GM23338 (cell line): ENCODE results near the gene DCAF5. TPM values are rescaled to one million over a fixed set of nuclear protein-coding genes. Genes with fewer than 3 reads are reported as not detected.

Experiments
- ATAC-seq: fragments of 200-7000 bp; cut with Tn5 transposase; 3 replicates; pipeline ENCODE4 v1.9.1; 2020
- DNase-seq: peaks from one replicate; pipeline ENCODE4 v3.0.0-alpha.2; 2015; ENCODE audit warnings: low spot score
- H2AFZ ChIP-seq: fragments of 200-600 bp; sonication (generic); 2 replicates; pipeline ENCODE4 v1.8.0; 2016; ENCODE audit warnings: antibody characterized with exemption, mild to moderate bottlenecking, moderate library complexity
- H3F3A ChIP-seq: fragments of 200-600 bp; sonication (generic); replicated peaks from 2 replicates; pipeline ENCODE4 v1.8.0; 2017; ENCODE audit warnings: antibody characterized with exemption, mixed run types, low read depth
- H3K27ac ChIP-seq: fragments of 200-600 bp; sonication (generic); 2 replicates; pipeline ENCODE4 v1.6.1; 2016; ENCODE audit warnings: low read depth
- H3K27me3 ChIP-seq: fragments of 200-600 bp; sonication (generic); 2 replicates; pipeline ENCODE4 v1.8.0; 2016; ENCODE audit warnings: mild to moderate bottlenecking, mixed run types, moderate library complexity; ENCODE audit not compliant: insufficient read depth
- H3K36me3 ChIP-seq: fragments of 200-600 bp; sonication (generic); 2 replicates; pipeline ENCODE4 v1.8.0; 2016; ENCODE audit warnings: mild to moderate bottlenecking; ENCODE audit not compliant: insufficient read depth
- H3K4me1 ChIP-seq: fragments of 200-600 bp; sonication (generic); 2 replicates; pipeline ENCODE4 v1.8.0; 2016; ENCODE audit warnings: mild to moderate bottlenecking, moderate library complexity; ENCODE audit not compliant: insufficient read depth
- H3K4me2 ChIP-seq: fragments of 200-600 bp; sonication (generic); 2 replicates; pipeline ENCODE4 v1.7.1; 2017; ENCODE audit warnings: mixed run types
- H3K4me3 ChIP-seq: fragments of 200-600 bp; sonication (generic); 2 replicates; pipeline ENCODE4 v1.6.1; 2016; ENCODE audit warnings: mixed run types
- H3K79me2 ChIP-seq: fragments of 200-600 bp; sonication (generic); replicated peaks from 2 replicates; pipeline ENCODE4 v1.8.0; 2017; ENCODE audit warnings: mild to moderate bottlenecking; ENCODE audit not compliant: insufficient read depth
- H3K9me2 ChIP-seq: fragments of 200-600 bp; sonication (generic); 2 replicates; pipeline ENCODE4 v1.8.0; 2017; ENCODE audit not compliant: insufficient read depth
- H4K20me1 ChIP-seq: fragments of 200-600 bp; sonication (generic); replicated peaks from 2 replicates; pipeline ENCODE4 v1.8.0; 2017; ENCODE audit warnings: mild to moderate bottlenecking; ENCODE audit not compliant: insufficient read depth
- H3K27ac Mint-ChIP-seq: 2 replicates; pipeline ENCODE4 v1.8.0; 2020; ENCODE audit warnings: inconsistent platforms, mild to moderate bottlenecking, moderate library complexity, mixed read lengths
- H3K27me3 Mint-ChIP-seq: 3 replicates; pipeline ENCODE4 v1.8.0; 2022; ENCODE audit warnings: low read depth, mild to moderate bottlenecking, moderate library complexity, mixed read lengths, inconsistent platforms; ENCODE audit not compliant: insufficient read depth, poor library complexity
- H3K36me3 Mint-ChIP-seq: 3 replicates; pipeline ENCODE4 v1.8.0; 2021; ENCODE audit warnings: low read depth, mild to moderate bottlenecking, inconsistent platforms, moderate library complexity, mixed read lengths
- H3K4me1 Mint-ChIP-seq: 3 replicates; pipeline ENCODE4 v1.8.0; 2020; ENCODE audit warnings: mild to moderate bottlenecking, inconsistent platforms, mixed read lengths
- H3K4me3 Mint-ChIP-seq: 3 replicates; pipeline ENCODE4 v1.8.0; 2021; ENCODE audit warnings: moderate library complexity, mild to moderate bottlenecking, inconsistent platforms, mixed read lengths
- H3K9me3 Mint-ChIP-seq: 3 replicates; pipeline ENCODE4 v1.8.0; 2020; ENCODE audit warnings: moderate library complexity, mild to moderate bottlenecking, inconsistent platforms, mixed read lengths
- CREB1 ChIP-seq: fragments of 250-450 bp; sonication (Bioruptor Pico); IDR thresholded peaks from 2 replicates; pipeline ENCODE4 v1.5.0; 2020; ENCODE audit warnings: low read depth, mild to moderate bottlenecking, moderate library complexity
- CTCF ChIP-seq, 2 experiments: fragments of 200-600 bp in 1 of 2; sonication (generic) in 1 of 2; conservative IDR thresholded peaks; 2 replicates each; pipeline versions ENCODE4 v1.5.1 to v1.6.1; 2016 to 2017; ENCODE audit warnings: antibody characterized with exemption in 2 of 2, low read depth in 2 of 2, mild to moderate bottlenecking in 2 of 2, moderate library complexity in 1 of 2
- ETS1 ChIP-seq: IDR thresholded peaks from 2 replicates; pipeline ENCODE4 v1.6.1; 2016; ENCODE audit warnings: antibody characterized with exemption
- EZH2 ChIP-seq: fragments of 200-600 bp; sonication (generic); IDR thresholded peaks from one replicate; pipeline ENCODE4 v1.8.0; 2017; ENCODE audit warnings: antibody characterized with exemption, mild to moderate bottlenecking, low read depth; ENCODE audit not compliant: unreplicated experiment
- POLR2AphosphoS5 ChIP-seq: IDR thresholded peaks from 2 replicates; pipeline ENCODE4 v1.6.1; 2016; ENCODE audit warnings: antibody characterized with exemption, low read depth
- ZNF331 ChIP-seq: fragments of 250-450 bp; sonication (Bioruptor Pico); IDR thresholded peaks from 2 replicates; pipeline ENCODE4 v1.5.0; 2020; ENCODE audit warnings: low read depth, mild to moderate bottlenecking, moderate library complexity
- ZNF462 ChIP-seq: fragments of 250-450 bp; sonication (Bioruptor Pico); IDR thresholded peaks from 2 replicates; pipeline ENCODE4 v1.5.0; 2020; ENCODE audit warnings: mild to moderate bottlenecking, moderate library complexity
- polyA plus RNA-seq: library from polyadenylated mRNA; unstranded; fragments of >200 nt; fragmentation: Nextera tagmentation; extraction: Ambion mirVana; gene quantifications from 2 replicates; pipeline ENCODE4 v1.2.1, GENCODE V29; 2016
- total RNA-seq: library from RNA; depleted of rRNA; stranded (reverse); fragments of >200 nt; shearing (Covaris generic); gene quantifications from 2 replicates; pipeline ENCODE4 v1.2.3, GENCODE V29; 2014

DCAF5 gene
- total and polyA plus RNA-seq, 2 experiments from 2014 or later: 14.0 to 15.2 TPM

- H2AFZ ChIP-seq: peak within 1 kb of the TSS; percentile 26
- no peaks in the 10 kb centered on the region for H3K9me3 Mint-ChIP-seq
- H3K4me1 Mint-ChIP-seq: peaks cover 13% of the 10 kb centered on the region
- H3K79me2 ChIP-seq: peaks cover 35% of the 10 kb centered on the region
- peak within 1 kb of the TSS; percentile 97 for H3K27ac Mint-ChIP-seq
- no peaks in the 10 kb centered on the region for H3F3A ChIP-seq
- H3K4me3 ChIP-seq: peak within 1 kb of the TSS; percentile 60
- no peaks in the 10 kb centered on the region for H3K9me2 ChIP-seq
- H3K36me3 Mint-ChIP-seq: no peaks in the 10 kb centered on the region
- no peaks in the 10 kb centered on the region for H3K36me3 ChIP-seq
- H4K20me1 ChIP-seq: no peaks in the 10 kb centered on the region
- DNase-seq: peak; percentile 97
- TF ChIP-seq EZH2: no peak
- no peak for TF ChIP-seq CTCF (conservative IDR thresholded peaks at IDR 0.05; ENCODE audit: low read depth in 2 of 2)
- TF ChIP-seq ETS1: peak; percentile 92
- peak; percentile 81 for TF ChIP-seq CREB1 (CRISPR knock-in tag)
- peak; percentile 67 for TF ChIP-seq POLR2AphosphoS5
- ATAC-seq: peak; percentile 96
- H3K27ac ChIP-seq: peak within 1 kb of the TSS; percentile 89
- no peaks in the 10 kb centered on the region; the same call in 1 of the 2 replicates for H3K4me1 ChIP-seq
- no peaks in the 10 kb centered on the region for H3K27me3 ChIP-seq
- peaks cover 3% of the 10 kb centered on the region for H3K27me3 Mint-ChIP-seq
- H3K4me2 ChIP-seq: peak within 1 kb of the TSS; percentile 79
- H3K4me3 Mint-ChIP-seq: peak within 1 kb of the TSS; percentile 91
Measured at GRCh38 chr14:69191340-69192111, 38.6 kb upstream of the DCAF5 start, which contains the start of gene EXD2. TSS of gene EXD2 (plus strand) at chr14:69191498. CDS start at chr14:69209471, 17,973 bp downstream.

- H3K27ac ChIP-seq: peak overlapping the region; percentile 89; the same call in 1 of the 2 replicates
- Mint-ChIP-seq H3K4me3 (peak overlapping the region; percentile 91; the same call in 1 of the 3 replicates), H3K9me3 (peaks cover 2% of the 10 kb centered on the region; the same call in 1 of the 3 replicates), H3K36me3 (no peaks in the 10 kb centered on the region), H3K4me1 (peaks cover 13% of the 10 kb centered on the region), H3K27me3 (peaks cover 6% of the 10 kb centered on the region), H3K27ac (peak overlapping the region; percentile 22; the same call in 1 of the 2 replicates)
- H3K9me2 ChIP-seq: no peaks in the 10 kb centered on the region
- no peak for ATAC-seq
- no peaks in the 10 kb centered on the region for H4K20me1 ChIP-seq
- peak overlapping the region; percentile 79 for H3K4me2 ChIP-seq
- no peaks in the 10 kb centered on the region for H3F3A ChIP-seq
- H2AFZ ChIP-seq: no peak overlapping the region
- no peaks in the 10 kb centered on the region for H3K27me3 ChIP-seq
- no peaks in the 10 kb centered on the region; the same call in 1 of the 2 replicates for H3K4me1 ChIP-seq
- H3K79me2 ChIP-seq: peaks cover 29% of the 10 kb centered on the region
- peak; percentile 26 for DNase-seq
- H3K4me3 ChIP-seq: no peak overlapping the region
- no peaks in the 10 kb centered on the region for H3K36me3 ChIP-seq
- TF ChIP-seq ZNF462 (CRISPR knock-in tag) (no peak), CTCF (conservative IDR thresholded peaks at IDR 0.05; ENCODE audit: low read depth in 2 of 2) (no peak), EZH2 (no peak), POLR2AphosphoS5 (no peak), ZNF331 (CRISPR knock-in tag) (no peak)
Measured at GRCh38 chr14:69190191-69190590, 37.3 kb upstream of the DCAF5 start.
